ENCODE data around the gene MAPK8IP3.

MAPK8IP3 gene

DNA sequence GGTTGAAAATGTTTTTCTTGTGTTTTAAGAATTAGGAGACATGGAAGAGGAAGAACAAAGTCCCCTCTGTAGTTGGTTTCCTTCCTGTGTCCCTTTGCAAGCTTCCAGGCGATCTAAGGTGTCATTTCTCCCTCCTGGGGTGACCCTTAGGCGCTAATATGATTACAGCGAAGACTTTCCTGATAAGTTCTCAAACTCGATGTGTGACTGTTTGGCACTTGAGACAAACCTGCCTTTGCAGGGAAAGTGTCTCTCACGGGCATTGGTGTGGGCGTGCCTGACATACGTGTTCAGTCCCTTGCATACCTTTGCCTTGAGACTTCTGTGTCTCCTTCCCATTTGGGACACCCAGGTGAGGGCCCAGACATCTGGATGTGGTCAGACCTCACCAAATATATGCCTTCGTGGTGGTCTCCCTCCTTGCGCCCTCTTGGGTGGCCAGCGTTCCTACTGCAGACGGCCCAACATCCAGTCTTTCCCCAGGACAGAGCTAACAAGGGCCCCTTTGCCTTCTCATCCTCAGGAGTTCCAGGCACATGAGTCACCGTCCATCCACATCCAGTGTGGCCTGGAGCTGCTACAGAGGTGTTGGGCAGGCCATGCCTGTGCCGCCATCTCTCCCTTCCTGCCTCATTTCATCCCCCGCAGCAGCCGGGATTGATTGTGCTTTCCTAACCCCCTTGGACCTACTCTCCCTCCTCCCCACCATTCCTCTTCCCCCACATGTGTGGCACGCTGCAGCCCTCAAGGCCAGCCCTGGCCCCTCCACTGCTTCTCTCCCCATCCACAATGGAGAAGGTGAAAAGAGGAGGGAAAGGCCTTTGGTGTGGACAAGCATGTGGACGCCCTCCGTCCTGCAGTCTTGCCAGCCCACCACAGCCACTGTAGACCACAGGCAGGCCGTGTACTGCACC lies 31.0 kb upstream of the MAPK8IP3 start:
- Histone ChIP-seq H3K27ac (ENCODE audit: low read depth, low read length) (no peak overlapping the region), H3K36me3 (ENCODE audit: control insufficient read depth, low read length) (peaks cover 78% of the 10 kb centered on the region)
- TF ChIP-seq EZH2phosphoT487 (IDR thresholded peaks at IDR 0.05; ENCODE audit: borderline replicate concordance, low read length), result no peak
- TF ChIP-seq, protein P1, sequence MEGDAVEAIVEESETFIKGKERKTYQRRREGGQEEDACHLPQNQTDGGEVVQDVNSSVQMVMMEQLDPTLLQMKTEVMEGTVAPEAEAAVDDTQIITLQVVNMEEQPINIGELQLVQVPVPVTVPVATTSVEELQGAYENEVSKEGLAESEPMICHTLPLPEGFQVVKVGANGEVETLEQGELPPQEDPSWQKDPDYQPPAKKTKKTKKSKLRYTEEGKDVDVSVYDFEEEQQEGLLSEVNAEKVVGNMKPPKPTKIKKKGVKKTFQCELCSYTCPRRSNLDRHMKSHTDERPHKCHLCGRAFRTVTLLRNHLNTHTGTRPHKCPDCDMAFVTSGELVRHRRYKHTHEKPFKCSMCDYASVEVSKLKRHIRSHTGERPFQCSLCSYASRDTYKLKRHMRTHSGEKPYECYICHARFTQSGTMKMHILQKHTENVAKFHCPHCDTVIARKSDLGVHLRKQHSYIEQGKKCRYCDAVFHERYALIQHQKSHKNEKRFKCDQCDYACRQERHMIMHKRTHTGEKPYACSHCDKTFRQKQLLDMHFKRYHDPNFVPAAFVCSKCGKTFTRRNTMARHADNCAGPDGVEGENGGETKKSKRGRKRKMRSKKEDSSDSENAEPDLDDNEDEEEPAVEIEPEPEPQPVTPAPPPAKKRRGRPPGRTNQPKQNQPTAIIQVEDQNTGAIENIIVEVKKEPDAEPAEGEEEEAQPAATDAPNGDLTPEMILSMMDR (IDR thresholded peaks at IDR 0.05; ENCODE audit: low read depth, low read length, poor library complexity, severe bottlenecking), result no peak

DNA sequence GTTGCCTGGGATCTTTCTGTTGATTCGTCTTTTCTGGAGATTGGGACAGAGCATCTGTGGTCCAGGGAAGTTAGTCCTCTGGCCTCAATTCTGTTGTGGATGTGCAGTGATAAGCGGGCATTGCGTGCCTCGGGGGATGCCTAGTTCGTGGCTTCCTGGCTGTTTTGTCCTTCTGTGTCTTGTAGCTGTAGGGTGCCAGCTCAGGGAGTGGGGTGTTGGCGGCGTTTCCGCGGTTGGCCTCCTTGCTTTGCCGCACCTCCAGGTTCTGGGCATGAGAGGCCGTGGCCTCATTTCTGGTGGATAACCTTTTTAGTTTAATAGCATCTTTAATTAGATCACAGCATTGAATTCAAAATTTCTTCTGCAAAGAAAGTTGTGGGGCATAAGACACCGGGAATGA lies 29.3 kb upstream of the MAPK8IP3 start:
- no peak overlapping the region for H3K27ac ChIP-seq (ENCODE audit: low read depth, low read length)
- H3K9me3 ChIP-seq (ENCODE audit: control insufficient read depth, insufficient read depth, low read length), result no peaks in the 10 kb centered on the region
- TF ChIP-seq, protein P1 (IDR thresholded peaks at IDR 0.05; ENCODE audit: low read depth, low read length, poor library complexity, severe bottlenecking), result no peak
- no peak for TF ChIP-seq EZH2phosphoT487 (IDR thresholded peaks at IDR 0.05; ENCODE audit: borderline replicate concordance, low read length)
- no peak overlapping the region for H3K4me3 ChIP-seq (ENCODE audit: low read length)
- H3K4me1 ChIP-seq (ENCODE audit: control insufficient read depth, low read length), result peaks cover 26% of the 10 kb centered on the region
- H3K4me2 ChIP-seq (ENCODE audit: low read length), result no peak overlapping the region
- H3K36me3 ChIP-seq (ENCODE audit: control insufficient read depth, low read length), result peaks cover 80% of the 10 kb centered on the region
- H4K20me1 ChIP-seq (ENCODE audit: control insufficient read depth, insufficient read depth, low read depth, low read length), result peaks cover 10% of the 10 kb centered on the region
- peaks cover 40% of the 10 kb centered on the region for H3K79me2 ChIP-seq (ENCODE audit: control insufficient read depth, low read length)
- no peaks in the 10 kb centered on the region for H3K27me3 ChIP-seq (ENCODE audit: control insufficient read depth, low read length)
- 0 out of 2 replicates have a peak, but pooled peaks cover 10% of the 10 kb centered on the region for H3F3A ChIP-seq (ENCODE audit: control insufficient read depth, insufficient read depth)
- no peaks in the 10 kb centered on the region for H3K9me2 ChIP-seq (replicated peaks; ENCODE audit: control insufficient read depth, low read length)

More for the DNA sequence above, 31.0 kb upstream of the MAPK8IP3 start:
- peaks cover 24% of the 10 kb centered on the region for H3K79me2 ChIP-seq (ENCODE audit: control insufficient read depth, low read length)
- no peaks in the 10 kb centered on the region for H3K9me3 ChIP-seq (ENCODE audit: control insufficient read depth, insufficient read depth, low read length)
- peaks cover 17% of the 10 kb centered on the region for H3K4me1 ChIP-seq (ENCODE audit: control insufficient read depth, low read length)
- H3K4me3 ChIP-seq (ENCODE audit: low read length), result no peak overlapping the region
- H4K20me1 ChIP-seq (ENCODE audit: control insufficient read depth, insufficient read depth, low read depth, low read length), result peaks cover 2% of the 10 kb centered on the region; the same call in 1 of the 2 replicates
- H3K4me2 ChIP-seq (ENCODE audit: low read length), result no peak overlapping the region
- H3F3A ChIP-seq (ENCODE audit: control insufficient read depth, insufficient read depth), result 0 out of 2 replicates have a peak, but pooled peaks cover 10% of the 10 kb centered on the region
- H3K27me3 ChIP-seq (ENCODE audit: control insufficient read depth, low read length), result no peaks in the 10 kb centered on the region
- no peaks in the 10 kb centered on the region for H3K9me2 ChIP-seq (replicated peaks; ENCODE audit: control insufficient read depth, low read length)

DNA sequence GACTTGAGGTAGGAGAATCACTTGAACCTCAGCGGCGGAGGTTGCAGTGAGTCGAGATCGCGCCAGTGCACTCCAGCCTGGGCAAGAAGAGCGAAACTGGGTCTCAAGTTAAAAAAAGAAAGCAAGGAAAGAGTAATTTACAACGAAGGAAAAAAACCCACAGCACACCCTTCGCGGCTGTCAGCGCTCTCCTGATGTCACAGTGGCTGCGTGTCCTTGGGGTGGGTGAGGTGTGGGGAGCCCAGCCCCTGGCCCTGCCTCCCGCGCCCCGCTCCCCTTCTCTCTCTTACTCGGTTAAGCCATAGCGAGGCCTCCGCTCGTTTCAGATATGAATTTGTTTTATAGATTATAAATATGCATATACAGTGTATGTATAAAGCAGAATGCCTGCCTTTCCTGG lies 28.7 kb upstream of the MAPK8IP3 start:
- no peak for TF ChIP-seq EZH2phosphoT487 (IDR thresholded peaks at IDR 0.05; ENCODE audit: borderline replicate concordance, low read length)
- TF ChIP-seq, protein P1 (IDR thresholded peaks at IDR 0.05; ENCODE audit: low read depth, low read length, poor library complexity, severe bottlenecking), result no peak
- Histone ChIP-seq H3K9me2 (replicated peaks; ENCODE audit: control insufficient read depth, low read length) (no peaks in the 10 kb centered on the region), H3K79me2 (ENCODE audit: control insufficient read depth, low read length) (peaks cover 47% of the 10 kb centered on the region), H3F3A (ENCODE audit: control insufficient read depth, insufficient read depth) (0 out of 2 replicates have a peak, but pooled peaks cover 10% of the 10 kb centered on the region), H3K4me1 (ENCODE audit: control insufficient read depth, low read length) (peaks cover 26% of the 10 kb centered on the region), H3K27me3 (ENCODE audit: control insufficient read depth, low read length) (no peaks in the 10 kb centered on the region), H4K20me1 (ENCODE audit: control insufficient read depth, insufficient read depth, low read depth, low read length) (peaks cover 10% of the 10 kb centered on the region), H3K9me3 (ENCODE audit: control insufficient read depth, insufficient read depth, low read length) (no peaks in the 10 kb centered on the region), H3K4me3 (ENCODE audit: low read length) (peak overlapping the region; percentile 92), H3K36me3 (ENCODE audit: control insufficient read depth, low read length) (peaks cover 74% of the 10 kb centered on the region), H3K4me2 (ENCODE audit: low read length) (peak overlapping the region; percentile 43), H3K27ac (ENCODE audit: low read depth, low read length) (peak overlapping the region; percentile 14; the same call in 1 of the 2 replicates)

All from DOHH2 (cell line).